K562 (cell line): ENCODE data around the gene OLFML2B. TPM values are rescaled to one million over a fixed set of nuclear protein-coding genes. Genes with fewer than 3 reads are reported as not detected.

Source experiments
- ATAC-seq: fragments of 200-7000 bp; cut with Tn5 transposase; 3 replicates; pipeline ENCODE4 v1.9.1; 2020; ENCODE audit warnings: moderate library complexity
- BruUV-seq: library from RNA; stranded (reverse); fragments of 400-500 nt; replicated peaks from 2 replicates; lab custom pipeline; 2021; lab: Mats Ljungman, UMichigan
- CTCF ChIA-PET: fragments of 300-600 bp; formaldehyde crosslinking; extraction: SDS; loops from one replicate; lab custom pipeline; 2021; ENCODE audit warnings: low intra/inter-chr PET ratio; lab: Yijun Ruan, JAX
- POLR2A ChIA-PET: fragments of 300-600, 350-650 bp; sonication (Branson Sonifier 250); formaldehyde crosslinking; extraction: SDS; loops from one replicate; lab custom pipeline; 2021; ENCODE audit warnings: antibody characterized with exemption, inconsistent platforms; lab: Yijun Ruan, JAX
- DNase-seq, 4 experiments: peaks; one replicate each; pipeline versions ENCODE4 v3.0.0 to v3.0.0-alpha.2; 2011 to 2018; ENCODE audit warnings: low spot score in 3 of 4, mixed read lengths in 3 of 4; ENCODE audit errors: extremely low read depth in 1 of 4
- FAIRE-seq: peaks from 2 replicates; lab custom pipeline; 2011; peaks lifted over from hg19 to GRCh38; lab: Jason Lieb, UNC
- H2AFZ ChIP-seq: 2 replicates; pipeline ENCODE4 v1.6.0; 2011; ENCODE audit warnings: low read depth, low read length, control low read depth, inconsistent platforms
- H3K27ac ChIP-seq: fragments of 200-600 bp; 3 replicates; pipeline ENCODE4 v1.8.0; 2011; ENCODE audit warnings: low read depth, mild to moderate bottlenecking, control low read depth, inconsistent platforms, low read length, moderate library complexity, mixed read lengths; ENCODE audit errors: extremely low read depth
- H3K27me3 ChIP-seq, 2 experiments: fragments of 300-600 bp in 1 of 2; 2 replicates in 1 of 2; 3 replicates in 1 of 2; pipeline versions ENCODE4 v1.6.0 to v1.8.0; 2011; ENCODE audit warnings: inconsistent platforms in 2 of 2, low read length in 2 of 2, mild to moderate bottlenecking in 1 of 2, mixed read lengths in 1 of 2, moderate library complexity in 1 of 2; ENCODE audit not compliant: control insufficient read depth in 2 of 2, insufficient read depth in 2 of 2
- H3K36me3 ChIP-seq: fragments of 300-600 bp; 3 replicates; pipeline ENCODE4 v1.8.0; 2011; ENCODE audit warnings: mild to moderate bottlenecking, low read length, inconsistent platforms; ENCODE audit not compliant: control insufficient read depth, insufficient read depth
- H3K4me1 ChIP-seq, 2 experiments: fragments of 200-600 bp in 1 of 2; replicated peaks in 1 of 2; 2 replicates in 1 of 2; 3 replicates in 1 of 2; pipeline versions ENCODE4 v1.5.1 to v1.8.0; 2011; ENCODE audit warnings: inconsistent platforms in 2 of 2, low read length in 2 of 2, mild to moderate bottlenecking in 1 of 2, mixed read lengths in 1 of 2, moderate library complexity in 1 of 2; ENCODE audit not compliant: control insufficient read depth in 2 of 2, insufficient read depth in 2 of 2
- H3K4me2 ChIP-seq: 2 replicates; pipeline ENCODE4 v1.6.1; 2011; ENCODE audit warnings: low read length, control low read depth, inconsistent platforms, mixed read lengths; ENCODE audit not compliant: insufficient read depth
- H3K4me3 ChIP-seq: fragments of 200-600 bp; sonication (generic), shearing (Covaris generic); 2 replicates; pipeline ENCODE4 v1.5.1; 2016; ENCODE audit warnings: control low read depth, inconsistent platforms
- H3K79me2 ChIP-seq: fragments of 200-600 bp; 3 replicates; pipeline ENCODE4 v1.8.0; 2011; ENCODE audit warnings: low read length, inconsistent platforms; ENCODE audit not compliant: control insufficient read depth, insufficient read depth
- H3K9ac ChIP-seq, 2 experiments: 2 replicates each; pipeline versions ENCODE4 v1.6.0 to v1.6.1; 2011; ENCODE audit warnings: low read depth in 2 of 2, low read length in 2 of 2, control low read depth in 1 of 2, inconsistent platforms in 1 of 2, mild to moderate bottlenecking in 1 of 2, mixed read lengths in 1 of 2; ENCODE audit not compliant: insufficient read depth in 1 of 2
- H3K9me1 ChIP-seq: one replicate; pipeline ENCODE4 v1.6.0; 2011; ENCODE audit warnings: inconsistent platforms, mild to moderate bottlenecking, low read length, moderate library complexity; ENCODE audit not compliant: control insufficient read depth, insufficient read depth
- H3K9me3 ChIP-seq: replicated peaks from 2 replicates; pipeline ENCODE4 v1.5.1; 2011; ENCODE audit warnings: low read depth, low read length, inconsistent platforms; ENCODE audit not compliant: control insufficient read depth, insufficient read depth
- H4K20me1 ChIP-seq: replicated peaks from 2 replicates; pipeline ENCODE4 v1.6.1; 2011; ENCODE audit warnings: low read length, inconsistent platforms, mixed read lengths; ENCODE audit not compliant: control insufficient read depth, insufficient read depth
- NFATC3 ChIP-seq: fragments of 450-650 bp; IDR thresholded peaks from 2 replicates; pipeline ENCODE4 v1.6.1; 2017; ENCODE audit warnings: mild to moderate bottlenecking
- NR2C1 ChIP-seq, 2 experiments: fragments of 450-650 bp; IDR thresholded peaks; 2 replicates each; pipeline ENCODE4 v1.6.1; 2017; ENCODE audit warnings: mild to moderate bottlenecking in 2 of 2, antibody characterized with exemption in 1 of 2, inconsistent platforms in 1 of 2, missing compliant biosample characterization in 1 of 2, missing genetic modification characterization in 1 of 2
- TOE1 ChIP-seq, 2 experiments: fragments of 450-650 bp in 1 of 2; sonication (generic) in 1 of 2; formaldehyde crosslinking in 1 of 2; IDR thresholded peaks; 2 replicates each; pipeline versions ENCODE4 v1.7.1 to v1.8.0; 2016 to 2022; ENCODE audit warnings: borderline replicate concordance in 2 of 2, mild to moderate bottlenecking in 2 of 2, antibody characterized with exemption in 1 of 2, inconsistent platforms in 1 of 2, low read depth in 1 of 2, missing genetic modification reagents in 1 of 2, moderate library complexity in 1 of 2
- ZNF134 ChIP-seq: fragments of 250-450 bp; sonication (Bioruptor Pico); conservative IDR thresholded peaks from 2 replicates; pipeline ENCODE4 v1.4.0; 2020
- ZNF140 ChIP-seq: fragments of 250-450 bp; sonication (Bioruptor Pico); IDR thresholded peaks from 2 replicates; pipeline ENCODE4 v1.8.0; 2021; ENCODE audit warnings: moderate library complexity, mild to moderate bottlenecking, inconsistent platforms
- ZNF274 ChIP-seq: IDR thresholded peaks from 2 replicates; pipeline ENCODE4 v1.6.1; 2011; ENCODE audit warnings: low read depth, mild to moderate bottlenecking, low read length, moderate library complexity, borderline replicate concordance
- ZNF311 ChIP-seq: fragments of 250-450 bp; sonication (Bioruptor Pico); IDR thresholded peaks from 2 replicates; pipeline ENCODE4 v1.4.0; 2020; ENCODE audit warnings: mild to moderate bottlenecking, moderate library complexity
- ZNF589 ChIP-seq: fragments of 200-800 bp; sonication (Bioruptor generic); IDR thresholded peaks from 2 replicates; pipeline ENCODE4 v1.6.1; 2016; ENCODE audit warnings: low read depth, missing genetic modification characterization, missing compliant biosample characterization
- ZNF707 ChIP-seq: fragments of 250-450 bp; sonication (Bioruptor Pico); conservative IDR thresholded peaks from 2 replicates; pipeline ENCODE4 v1.8.0; 2022; ENCODE audit warnings: inconsistent platforms, mild to moderate bottlenecking, moderate library complexity
- WGBS: fragments of 100-300 bp; shearing (Covaris generic); methylation state at CpG from one replicate; pipeline ENCODE4 v1.1.6; 2016; ENCODE audit warnings: low coverage, mixed read lengths; ENCODE audit not compliant: insufficient coverage; ENCODE audit errors: missing lambda C conversion rate; 5-methylcytosine and 5-hydroxymethylcytosine counted together
- in situ Hi-C: fragments of 300-500 bp; cut with MboI; formaldehyde crosslinking; loops from 4 replicates; pipeline ENCODE4 v1.15.0; 2018; ENCODE audit warnings: inconsistent platforms, mixed read lengths
- intact Hi-C: fragments of 100-400 bp; cut with micrococcal nuclease; formaldehyde crosslinking; loops from 2 replicates; pipeline ENCODE4 v1.14.2; 2022
- polyA plus RNA-seq, 8 experiments: library from polyadenylated mRNA; depleted of rRNA in 4 of 8; stranded (reverse) in 5 of 8; unstranded in 3 of 8; fragments of >200 nt; fragmentation: Nextera tagmentation in 2 of 8; fragmentation: Illumina TruSeq in 1 of 8; extraction: Ambion mirVana in 2 of 8; extraction: Trizol in 1 of 8; gene quantifications; 2 replicates each; pipeline versions ENCODE4 v1.2.1 to v1.2.3, GENCODE V29; 2011 to 2014; ENCODE audit warnings: inconsistent platforms in 1 of 8, missing spikeins in 1 of 8
- total RNA-seq, 7 experiments: library from RNA; depleted of rRNA in 6 of 7; stranded (reverse); fragments of >200 nt in 6 of 7; fragmentation: Illumina TruSeq in 2 of 7; extraction: Trizol in 2 of 7; gene quantifications; 2 replicates each; pipeline versions ENCODE4 v1.2.1 to v1.2.3, GENCODE V29; 2011 to 2021; ENCODE audit warnings: low replicate concordance in 1 of 7
- TF ChIP-seq, protein P1 (sequence below), 2 experiments: IDR thresholded peaks; 2 replicates each; pipeline ENCODE4 v1.6.1; 2012; ENCODE audit warnings: improper control_type of control experiment in 2 of 2, low read depth in 2 of 2, low read length in 2 of 2, borderline replicate concordance in 1 of 2
- TF ChIP-seq, protein P2 (sequence below): sonication (generic); formaldehyde crosslinking; IDR thresholded peaks from 2 replicates; pipeline ENCODE4 v1.8.0; 2023; ENCODE audit warnings: mild to moderate bottlenecking, missing genetic modification reagents

The OLFML2B gene
- total and polyA plus RNA-seq, 9 of the 15 experiments (the other 6 are each of a cell fraction or from before 2014, with no cell fraction given): not detected

DNA sequence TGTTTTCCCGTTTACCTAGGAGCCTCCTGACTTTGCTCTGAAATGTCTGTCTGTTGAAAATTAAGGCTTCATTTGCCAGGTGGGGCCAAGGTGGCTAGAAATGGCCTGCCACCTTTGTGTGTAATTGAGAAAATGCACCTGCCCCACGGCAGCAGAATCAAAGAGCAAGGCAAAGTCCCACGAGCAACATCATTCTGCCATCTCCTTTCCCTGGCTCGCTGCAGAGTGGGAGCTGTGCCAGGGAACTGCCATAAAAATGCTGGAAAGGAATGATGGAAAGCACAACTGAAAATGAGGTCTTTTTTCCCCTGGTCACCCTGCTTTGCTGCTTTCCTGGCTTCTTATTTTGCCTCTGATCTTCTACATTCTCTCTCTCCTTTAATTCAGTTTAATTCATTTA lies 5.5 kb upstream of the OLFML2B start (continued):
- TF ChIP-seq, protein P1, sequence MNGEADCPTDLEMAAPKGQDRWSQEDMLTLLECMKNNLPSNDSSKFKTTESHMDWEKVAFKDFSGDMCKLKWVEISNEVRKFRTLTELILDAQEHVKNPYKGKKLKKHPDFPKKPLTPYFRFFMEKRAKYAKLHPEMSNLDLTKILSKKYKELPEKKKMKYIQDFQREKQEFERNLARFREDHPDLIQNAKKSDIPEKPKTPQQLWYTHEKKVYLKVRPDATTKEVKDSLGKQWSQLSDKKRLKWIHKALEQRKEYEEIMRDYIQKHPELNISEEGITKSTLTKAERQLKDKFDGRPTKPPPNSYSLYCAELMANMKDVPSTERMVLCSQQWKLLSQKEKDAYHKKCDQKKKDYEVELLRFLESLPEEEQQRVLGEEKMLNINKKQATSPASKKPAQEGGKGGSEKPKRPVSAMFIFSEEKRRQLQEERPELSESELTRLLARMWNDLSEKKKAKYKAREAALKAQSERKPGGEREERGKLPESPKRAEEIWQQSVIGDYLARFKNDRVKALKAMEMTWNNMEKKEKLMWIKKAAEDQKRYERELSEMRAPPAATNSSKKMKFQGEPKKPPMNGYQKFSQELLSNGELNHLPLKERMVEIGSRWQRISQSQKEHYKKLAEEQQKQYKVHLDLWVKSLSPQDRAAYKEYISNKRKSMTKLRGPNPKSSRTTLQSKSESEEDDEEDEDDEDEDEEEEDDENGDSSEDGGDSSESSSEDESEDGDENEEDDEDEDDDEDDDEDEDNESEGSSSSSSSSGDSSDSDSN (IDR thresholded peaks at IDR 0.05; ENCODE audit: borderline replicate concordance in 1 of 2, low read depth in 2 of 2, low read length in 2 of 2): no peak
- no peak for TF ChIP-seq ZNF589 (CRISPR knock-in tag)
- no peak for TF ChIP-seq ZNF707 (CRISPR knock-in tag)
- TF ChIP-seq TOE1 (IDR thresholded peaks at IDR 0.05; ENCODE audit: borderline replicate concordance): no peak
- TF ChIP-seq TOE1 (CRISPR knock-in tag; IDR thresholded peaks at IDR 0.05; ENCODE audit: borderline replicate concordance, low read depth): no peak
- no peak for TF ChIP-seq ZNF311 (CRISPR knock-in tag)
- no peak for TF ChIP-seq NFATC3
- no peak for TF ChIP-seq NR2C1 (IDR thresholded peaks at IDR 0.05)
- TF ChIP-seq NR2C1 (tag; IDR thresholded peaks at IDR 0.05): no peak

DNA sequence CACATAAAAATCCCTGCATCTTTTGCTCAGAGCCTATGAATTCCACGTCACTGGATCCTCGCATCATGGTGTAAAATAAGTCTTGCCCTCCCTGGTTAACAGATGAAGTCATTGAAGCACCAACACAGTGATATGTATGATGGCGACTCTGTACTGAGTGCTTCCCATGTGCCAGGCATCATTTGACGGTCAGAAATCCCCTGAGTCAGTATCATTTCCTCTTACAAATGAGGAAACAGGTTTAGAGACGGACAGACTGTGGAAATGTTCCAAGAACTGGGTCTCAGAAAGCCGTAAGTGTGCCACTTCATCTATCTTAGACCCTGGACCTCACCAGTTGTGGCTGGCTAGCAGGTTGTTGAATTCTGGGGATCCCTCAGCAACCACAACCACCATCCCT lies 5.1 kb upstream of the OLFML2B start:
- DNase-seq (no peak), FAIRE-seq (no peak), ATAC-seq (no peak)
- Histone ChIP-seq H3K79me2 (no peaks in the 10 kb centered on the region), H2AFZ (no peak overlapping the region), H3K4me1 (peaks cover 4% of the 10 kb centered on the region in 2 experiments; a peak in 3 of 5 replicates), H3K9me1 (no peaks in the 10 kb centered on the region), H3K27ac (no peak overlapping the region), H3K9ac (no peak overlapping the region), H3K4me3 (no peak overlapping the region), H3K27me3 (peaks cover 36 to 39% of the 10 kb centered on the region in 2 experiments), H3K9me3 (peaks cover 3% of the 10 kb centered on the region; the same call in 1 of the 2 replicates), H4K20me1 (no peaks in the 10 kb centered on the region; the same call in 1 of the 2 replicates), H3K4me2 (no peak overlapping the region), H3K36me3 (no peaks in the 10 kb centered on the region)
- in situ Hi-C loops: no loop called here
- ChIA-PET CTCF (no interaction called here), POLR2A (interaction anchor here (0.6 kb wide), 1 partner anchor 55 kb away, joined by 3 read pairs; no protein-coding TSS in a partner anchor)
- BruUV-seq: no TSS peak
- intact Hi-C loops: no loop called here
- WGBS: 4% methylated on average over 6 of the region's 6 CpGs
- TF ChIP-seq, protein P2, sequence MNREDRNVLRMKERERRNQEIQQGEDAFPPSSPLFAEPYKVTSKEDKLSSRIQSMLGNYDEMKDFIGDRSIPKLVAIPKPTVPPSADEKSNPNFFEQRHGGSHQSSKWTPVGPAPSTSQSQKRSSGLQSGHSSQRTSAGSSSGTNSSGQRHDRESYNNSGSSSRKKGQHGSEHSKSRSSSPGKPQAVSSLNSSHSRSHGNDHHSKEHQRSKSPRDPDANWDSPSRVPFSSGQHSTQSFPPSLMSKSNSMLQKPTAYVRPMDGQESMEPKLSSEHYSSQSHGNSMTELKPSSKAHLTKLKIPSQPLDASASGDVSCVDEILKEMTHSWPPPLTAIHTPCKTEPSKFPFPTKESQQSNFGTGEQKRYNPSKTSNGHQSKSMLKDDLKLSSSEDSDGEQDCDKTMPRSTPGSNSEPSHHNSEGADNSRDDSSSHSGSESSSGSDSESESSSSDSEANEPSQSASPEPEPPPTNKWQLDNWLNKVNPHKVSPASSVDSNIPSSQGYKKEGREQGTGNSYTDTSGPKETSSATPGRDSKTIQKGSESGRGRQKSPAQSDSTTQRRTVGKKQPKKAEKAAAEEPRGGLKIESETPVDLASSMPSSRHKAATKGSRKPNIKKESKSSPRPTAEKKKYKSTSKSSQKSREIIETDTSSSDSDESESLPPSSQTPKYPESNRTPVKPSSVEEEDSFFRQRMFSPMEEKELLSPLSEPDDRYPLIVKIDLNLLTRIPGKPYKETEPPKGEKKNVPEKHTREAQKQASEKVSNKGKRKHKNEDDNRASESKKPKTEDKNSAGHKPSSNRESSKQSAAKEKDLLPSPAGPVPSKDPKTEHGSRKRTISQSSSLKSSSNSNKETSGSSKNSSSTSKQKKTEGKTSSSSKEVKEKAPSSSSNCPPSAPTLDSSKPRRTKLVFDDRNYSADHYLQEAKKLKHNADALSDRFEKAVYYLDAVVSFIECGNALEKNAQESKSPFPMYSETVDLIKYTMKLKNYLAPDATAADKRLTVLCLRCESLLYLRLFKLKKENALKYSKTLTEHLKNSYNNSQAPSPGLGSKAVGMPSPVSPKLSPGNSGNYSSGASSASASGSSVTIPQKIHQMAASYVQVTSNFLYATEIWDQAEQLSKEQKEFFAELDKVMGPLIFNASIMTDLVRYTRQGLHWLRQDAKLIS (CRISPR knock-in tag): no peak
- TF ChIP-seq ZNF140 (CRISPR knock-in tag): no peak
- TF ChIP-seq ZNF274: no peak
- no peak for TF ChIP-seq ZNF134 (CRISPR knock-in tag)
